Kidney (tissue), 14 donors: Measurements from ENCODE around the gene C2CD4D. TPM values are rescaled to one million over a fixed set of nuclear protein-coding genes. Genes with fewer than 3 reads are reported as not detected.

Experiments used
- DNase-seq, 5 donors: peaks; one replicate each; pipeline ENCODE4 v3.0.0-alpha.2; 2013 to 2020
- FAIRE-seq: peaks from 2 replicates; lab custom pipeline; 2012; peaks lifted over from hg19 to GRCh38; lab: Jason Lieb, UNC
- H3K27ac ChIP-seq, 2 donors: one replicate each; pipeline ENCODE4 v1.7.0; 2013; ENCODE audit warnings: low read depth in 2 of 2, low read length in 2 of 2, inconsistent platforms in 1 of 2
- H3K27me3 ChIP-seq: one replicate; pipeline ENCODE4 v1.7.1; 2013; ENCODE audit warnings: low read length, inconsistent platforms; ENCODE audit not compliant: control insufficient read depth, insufficient read depth
- H3K36me3 ChIP-seq, 3 donors: one replicate each; pipeline versions ENCODE4 v1.7.0 to v1.7.1; 2013; ENCODE audit warnings: low read length in 3 of 3, control low read depth in 1 of 3, inconsistent platforms in 1 of 3; ENCODE audit not compliant: insufficient read depth in 3 of 3, control insufficient read depth in 2 of 3
- H3K4me1 ChIP-seq, 3 donors: one replicate each; pipeline versions ENCODE4 v1.7.0 to v1.7.1; 2013; ENCODE audit warnings: low read length in 3 of 3, inconsistent platforms in 1 of 3, low read depth in 1 of 3; ENCODE audit not compliant: control insufficient read depth in 2 of 3, insufficient read depth in 2 of 3
- H3K4me3 ChIP-seq, 3 donors: one replicate each; pipeline versions ENCODE4 v1.7.0 to v1.8.1; 2013; ENCODE audit warnings: low read length in 3 of 3, control low read depth in 1 of 3, inconsistent platforms in 1 of 3
- H3K9ac ChIP-seq, 3 donors: one replicate each; pipeline versions ENCODE4 v1.7.0 to v1.7.1; 2013; ENCODE audit warnings: low read length in 3 of 3, control low read depth in 1 of 3, inconsistent platforms in 1 of 3
- H3K9me3 ChIP-seq, 3 donors: one replicate each; pipeline versions ENCODE4 v1.7.0 to v1.7.1; 2013; ENCODE audit warnings: low read length in 3 of 3, control low read depth in 1 of 3, inconsistent platforms in 1 of 3; ENCODE audit not compliant: control insufficient read depth in 2 of 3, insufficient read depth in 1 of 3
- intact Hi-C: fragments of 100-400 bp; cut with DNase I; formaldehyde crosslinking; loops from one replicate; pipeline ENCODE4 v1.11.1; 2022
- polyA plus RNA-seq: library from polyadenylated mRNA; stranded (reverse); fragments of 350-450 nt; fragmentation: Illumina TruSeq; extraction: RNeasy Lipid Tissue Mini Kit (QIAGEN cat#74804); gene quantifications from one replicate; pipeline ENCODE4 v1.2.3, GENCODE V29; 2014; ENCODE audit warnings: low read depth, low replicate concordance; ENCODE audit not compliant: insufficient read depth
- total RNA-seq: library from RNA; stranded (reverse); fragmentation: NEBNext Ultra II Directional; extraction: Animal tissue kit (Norgen Biotek cat#: 25700); gene quantifications from one replicate; pipeline ENCODE4 v1.2.1, GENCODE V29; 2021
- TF ChIP-seq, protein P1 (sequence below): IDR thresholded peaks from 3 replicates; pipeline ENCODE4 v1.5.1; 2012; ENCODE audit warnings: mild to moderate bottlenecking, moderate library complexity, borderline replicate concordance; ENCODE audit not compliant: insufficient read depth; ENCODE audit errors: extremely low read depth
- donor health status: control.
- donor health status: control.
- donor health status: control.
- donor health status: control.
- donor health status: control.
- donor health status: DM: yes; HTN: yes; CAD: no.
- donor health status: Normal renal cell carcinoma (clear cell type).

The C2CD4D gene
- total and polyA plus RNA-seq, 2 donors from 2014 or later: 0.43 to 0.57 TPM

DNA sequence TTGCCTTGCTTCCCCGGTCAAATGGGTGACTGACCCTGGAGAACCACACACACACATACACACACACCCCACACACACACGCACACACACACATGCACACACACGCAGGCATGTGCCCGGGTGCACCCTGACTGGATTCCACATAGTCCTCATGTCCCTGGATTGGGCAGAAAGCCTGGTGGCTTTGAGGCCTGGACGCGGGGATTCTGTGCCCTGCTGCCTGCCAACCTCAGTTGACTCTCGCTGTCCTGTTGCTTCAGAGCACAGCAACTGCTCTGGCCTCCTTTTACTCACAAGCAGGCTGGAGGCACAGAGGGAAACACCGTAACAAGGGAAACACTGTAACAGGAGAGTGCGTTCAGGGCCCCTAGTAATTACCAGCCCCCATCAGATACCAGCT lies 14.4 kb downstream of the C2CD4D start:
- H3K27me3 ChIP-seq: no peaks in the 10 kb centered on the region
- intact Hi-C loops: no loop called here
- FAIRE-seq (no peak), DNase-seq (no peak)
- no peak overlapping the region for H3K4me3 ChIP-seq
- TF ChIP-seq, protein P1, sequence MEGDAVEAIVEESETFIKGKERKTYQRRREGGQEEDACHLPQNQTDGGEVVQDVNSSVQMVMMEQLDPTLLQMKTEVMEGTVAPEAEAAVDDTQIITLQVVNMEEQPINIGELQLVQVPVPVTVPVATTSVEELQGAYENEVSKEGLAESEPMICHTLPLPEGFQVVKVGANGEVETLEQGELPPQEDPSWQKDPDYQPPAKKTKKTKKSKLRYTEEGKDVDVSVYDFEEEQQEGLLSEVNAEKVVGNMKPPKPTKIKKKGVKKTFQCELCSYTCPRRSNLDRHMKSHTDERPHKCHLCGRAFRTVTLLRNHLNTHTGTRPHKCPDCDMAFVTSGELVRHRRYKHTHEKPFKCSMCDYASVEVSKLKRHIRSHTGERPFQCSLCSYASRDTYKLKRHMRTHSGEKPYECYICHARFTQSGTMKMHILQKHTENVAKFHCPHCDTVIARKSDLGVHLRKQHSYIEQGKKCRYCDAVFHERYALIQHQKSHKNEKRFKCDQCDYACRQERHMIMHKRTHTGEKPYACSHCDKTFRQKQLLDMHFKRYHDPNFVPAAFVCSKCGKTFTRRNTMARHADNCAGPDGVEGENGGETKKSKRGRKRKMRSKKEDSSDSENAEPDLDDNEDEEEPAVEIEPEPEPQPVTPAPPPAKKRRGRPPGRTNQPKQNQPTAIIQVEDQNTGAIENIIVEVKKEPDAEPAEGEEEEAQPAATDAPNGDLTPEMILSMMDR: no peak
- H3K27ac ChIP-seq: no peak overlapping the region
- peaks cover 0 to 5% (median 0%) of the 10 kb centered on the region in 3 donors for H3K36me3 ChIP-seq
- peaks cover 0 to 16% (median 11%) of the 10 kb centered on the region in 3 donors for H3K4me1 ChIP-seq
- H3K9me3 ChIP-seq: no peaks in the 10 kb centered on the region
- H3K9ac ChIP-seq: no peak overlapping the region

DNA sequence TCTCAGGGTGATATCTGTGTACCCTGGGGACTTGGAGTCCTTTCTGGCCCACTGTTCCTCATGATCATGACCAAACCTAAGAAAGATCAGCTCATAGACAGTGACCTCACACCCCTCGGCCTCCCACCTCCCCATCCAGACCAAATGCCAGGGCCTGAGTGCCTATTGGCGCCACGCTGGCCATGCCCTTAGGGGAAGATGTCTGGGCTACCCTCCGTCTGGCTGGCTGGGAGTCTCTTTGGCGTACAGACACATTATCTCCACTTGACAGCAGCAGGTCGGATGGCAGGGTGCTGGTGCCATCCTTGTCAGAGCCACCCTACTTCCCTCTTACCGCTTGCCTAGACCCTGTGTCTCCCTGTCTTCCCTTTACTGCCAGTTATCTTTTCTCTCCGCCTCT lies 16.4 kb downstream of the C2CD4D start:
- H3K4me1 ChIP-seq: peaks cover 0 to 9% (median 5%) of the 10 kb centered on the region in 3 donors
- intact Hi-C loops: no loop called here

DNA sequence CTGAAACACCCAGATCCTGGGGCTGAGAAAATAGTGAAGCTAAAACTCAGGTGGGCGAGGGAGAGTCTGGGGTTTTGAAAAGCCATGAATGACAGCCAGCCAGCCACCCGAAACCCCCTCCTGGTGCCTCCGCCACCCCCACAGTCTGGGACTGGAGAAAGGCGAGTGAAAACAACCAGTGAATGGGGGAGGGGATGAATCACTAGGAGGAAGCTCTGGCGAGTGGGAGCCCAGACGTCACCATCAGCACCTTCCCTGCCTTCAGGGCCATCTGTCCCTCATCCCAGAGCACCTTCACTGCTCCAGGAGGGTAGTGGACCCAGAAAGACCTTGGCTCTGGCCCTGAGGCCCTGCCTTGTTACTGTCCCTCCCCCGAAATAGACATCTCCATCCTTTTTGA lies 17.2 kb downstream of the C2CD4D start:
- Histone ChIP-seq H3K4me3 (no peak overlapping the region), H3K36me3 (peaks cover 0 to 4% (median 4%) of the 10 kb centered on the region in 3 donors), H3K27ac (no peak overlapping the region), H3K9me3 (no peaks in the 10 kb centered on the region), H3K4me1 (peaks cover 0 to 5% (median 5%) of the 10 kb centered on the region in 3 donors), H3K27me3 (no peaks in the 10 kb centered on the region), H3K9ac (peak overlapping the region in 1 of 3 donors; percentile 34)
- intact Hi-C loops: no loop called here
- peak in 4 of 5 donors; percentile 62 to 74 (median 70) for DNase-seq
- TF ChIP-seq, protein P1: no peak
- FAIRE-seq: no peak

More for the DNA sequence above, 16.4 kb downstream of the C2CD4D start:
- Histone ChIP-seq H3K36me3 (peaks cover 0 to 4% (median 1%) of the 10 kb centered on the region in 3 donors), H3K9me3 (no peaks in the 10 kb centered on the region), H3K9ac (peak overlapping the region in 1 of 3 donors; percentile 34), H3K4me3 (no peak overlapping the region), H3K27ac (no peak overlapping the region), H3K27me3 (no peaks in the 10 kb centered on the region)
- TF ChIP-seq, protein P1: no peak
- FAIRE-seq: no peak
- DNase-seq: no peak

DNA sequence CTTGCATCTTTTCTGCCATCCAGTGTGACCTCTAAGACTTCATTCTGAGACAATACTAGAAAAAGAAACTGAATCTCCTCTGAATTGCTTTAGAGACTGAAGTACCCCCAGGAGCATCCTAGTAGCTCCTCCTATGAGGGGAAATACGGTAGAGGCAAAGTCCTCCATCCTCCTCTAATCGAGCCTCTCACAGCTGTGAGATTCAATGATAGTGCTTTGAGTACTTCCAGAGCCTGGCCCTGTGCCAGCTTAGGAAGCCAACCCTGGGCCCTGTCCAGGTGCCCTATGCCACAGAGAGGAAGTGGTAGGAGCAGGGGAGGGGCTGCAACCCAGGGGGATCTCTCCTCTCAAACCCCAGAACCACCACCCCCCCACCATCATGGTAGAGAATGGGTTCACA lies 18.7 kb downstream of the C2CD4D start:
- intact Hi-C loops: no loop called here

More for the DNA sequence above, 18.7 kb downstream of the C2CD4D start:
- no peaks in the 10 kb centered on the region for H3K27me3 ChIP-seq
- H3K4me3 ChIP-seq: no peak overlapping the region
- H3K27ac ChIP-seq: no peak overlapping the region
- H3K9me3 ChIP-seq: no peaks in the 10 kb centered on the region
- H3K36me3 ChIP-seq: peaks cover 0 to 17% (median 4%) of the 10 kb centered on the region in 3 donors
- no peak overlapping the region for H3K9ac ChIP-seq
- peaks cover 0 to 5% (median 5%) of the 10 kb centered on the region in 3 donors for H3K4me1 ChIP-seq
- DNase-seq: no peak
- TF ChIP-seq, protein P1: no peak
- no peak for FAIRE-seq
